ENCODE data around the gene TBC1D14. TPM values are rescaled to one million over a fixed set of nuclear protein-coding genes. Genes with fewer than 3 reads are reported as not detected.

The TBC1D14 gene
- total and polyA plus RNA-seq, 9 of the 15 experiments (the other 6 are each of a cell fraction or from before 2014, with no cell fraction given): 2.1 to 59.6 (median 44.8) TPM

GRCh38 chr4:7067452-7068278 is 158.0 kb downstream of the TBC1D14 start, which contains the start of gene GRPEL1 (continued):
- TF ChIP-seq ARID2 (IDR thresholded peaks at IDR 0.05) (no peak), MLX (CRISPR knock-in tag; conservative IDR thresholded peaks at IDR 0.05) (no peak), ATF6 (CRISPR knock-in tag; IDR thresholded peaks at IDR 0.05) (no peak; the same call in 1 of the 2 replicates), SIN3A (IDR thresholded peaks at IDR 0.05; ENCODE audit: borderline replicate concordance in 2 of 2, control insufficient read depth in 1 of 2, low read depth in 2 of 2, low read length in 2 of 2) (peak in 1 of 2 experiments; percentile 78; a peak in 2 of 4 replicates), ZFX (CRISPR knock-in tag; IDR thresholded peaks at IDR 0.05) (peak; percentile 74), HES1 (IDR thresholded peaks at IDR 0.05; ENCODE audit: low read depth) (no peak; the same call in 1 of the 2 replicates), MLLT1 (IDR thresholded peaks at IDR 0.05) (0 out of 4 replicates have a peak, but pooled peaks of 1 of the 2 experiments have one; percentile 18), ZBED1 (IDR thresholded peaks at IDR 0.05) (no peak), PCBP1 (IDR thresholded peaks at IDR 0.05; ENCODE audit: low read depth, low read length, poor library complexity, severe bottlenecking) (peak; percentile 40), BHLHE40 (IDR thresholded peaks at IDR 0.05; ENCODE audit: low read length) (peak; percentile 81), LARP7 (IDR thresholded peaks at IDR 0.05) (no peak), CXXC5 (CRISPR knock-in tag; IDR thresholded peaks at IDR 0.05) (peak; percentile 86)

All from K562 (cell line).